ENCODE measurements around the gene ORMDL3.

The ORMDL3 gene

GRCh38 chr17:39927101-39927928, at the start of gene ORMDL3, which contains the start of gene LRRC3C:
TSS of gene ORMDL3 (minus strand) at chr17:39927601. CDS start at chr17:39924203, 3,398 bp downstream.
TSS of gene LRRC3C (plus strand) at chr17:39927732. CDS start at chr17:39941524, 13,792 bp downstream.
- peak; percentile 86 for DNase-seq

GRCh38 chr17:39975801-39976200, 48.4 kb upstream of the ORMDL3 start:
- no peak for DNase-seq

GRCh38 chr17:39974433-39974832, 47.0 kb upstream of the ORMDL3 start:
- no peak for DNase-seq

- no peak for DNase-seq
These were observed 46.1 kb upstream of the ORMDL3 start for GRCh38 chr17:39973496-39973895.

- DNase-seq: no peak
These were observed 44.9 kb upstream of the ORMDL3 start for GRCh38 chr17:39972271-39972670.

GRCh38 chr17:39971076-39971603, 43.7 kb upstream of the ORMDL3 start:
- no peak for DNase-seq

GRCh38 chr17:39970157-39970692, 42.8 kb upstream of the ORMDL3 start:
- no peak for DNase-seq

GRCh38 chr17:39969375-39969774, 42.0 kb upstream of the ORMDL3 start:
- no peak for DNase-seq

GRCh38 chr17:39968761-39969160, 41.4 kb upstream of the ORMDL3 start:
- no peak for DNase-seq

- DNase-seq: no peak
These were observed 39.4 kb upstream of the ORMDL3 start for GRCh38 chr17:39966771-39967170.

- no peak for DNase-seq
These were observed 37.8 kb upstream of the ORMDL3 start for GRCh38 chr17:39965017-39965699.

GRCh38 chr17:39963829-39964228, 36.4 kb upstream of the ORMDL3 start:
- DNase-seq: no peak

- no peak for DNase-seq
These were observed 35.3 kb upstream of the ORMDL3 start, which contains the start of gene GSDMA for GRCh38 chr17:39962642-39963220. TSS of gene GSDMA (plus strand) at chr17:39963004. CDS start at chr17:39965688, 2,684 bp downstream.

GRCh38 chr17:39960524-39961041, 33.2 kb upstream of the ORMDL3 start:
- no peak for DNase-seq

GRCh38 chr17:39955726-39956225, 28.4 kb upstream of the ORMDL3 start:
- DNase-seq: no peak

GRCh38 chr17:39954876-39955275, 27.5 kb upstream of the ORMDL3 start:
- no peak for DNase-seq

- DNase-seq: no peak
These were observed 26.1 kb upstream of the ORMDL3 start for GRCh38 chr17:39953471-39953888.

- DNase-seq: peak; percentile 89
These were observed 25.5 kb upstream of the ORMDL3 start for GRCh38 chr17:39952680-39953470.

- no peak for DNase-seq
These were observed 24.7 kb upstream of the ORMDL3 start for GRCh38 chr17:39951924-39952679.

GRCh38 chr17:39950871-39951348, 23.5 kb upstream of the ORMDL3 start:
- no peak for DNase-seq

GRCh38 chr17:39949028-39949427, 21.6 kb upstream of the ORMDL3 start:
- no peak for DNase-seq

Data from DMS79 treated with DMSO at 0.1 percent for 48 hours (cell line).